GM19463 (cell line): ENCODE data around the gene GSKIP.
"Not testable (repeated sequence)": the region's sequence is repeated elsewhere in the genome, so short reads cannot be mapped to it uniquely, and the experiment has no call there.

Experiments
- ATAC-seq: cut with Tn5 transposase; IDR thresholded peaks from one replicate; pipeline ENCODE4 v1.9.1; 2021; ENCODE audit warnings: mild to moderate bottlenecking, moderate library complexity; ENCODE audit not compliant: unreplicated experiment

GSKIP gene, protein sequence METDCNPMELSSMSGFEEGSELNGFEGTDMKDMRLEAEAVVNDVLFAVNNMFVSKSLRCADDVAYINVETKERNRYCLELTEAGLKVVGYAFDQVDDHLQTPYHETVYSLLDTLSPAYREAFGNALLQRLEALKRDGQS

DNA sequence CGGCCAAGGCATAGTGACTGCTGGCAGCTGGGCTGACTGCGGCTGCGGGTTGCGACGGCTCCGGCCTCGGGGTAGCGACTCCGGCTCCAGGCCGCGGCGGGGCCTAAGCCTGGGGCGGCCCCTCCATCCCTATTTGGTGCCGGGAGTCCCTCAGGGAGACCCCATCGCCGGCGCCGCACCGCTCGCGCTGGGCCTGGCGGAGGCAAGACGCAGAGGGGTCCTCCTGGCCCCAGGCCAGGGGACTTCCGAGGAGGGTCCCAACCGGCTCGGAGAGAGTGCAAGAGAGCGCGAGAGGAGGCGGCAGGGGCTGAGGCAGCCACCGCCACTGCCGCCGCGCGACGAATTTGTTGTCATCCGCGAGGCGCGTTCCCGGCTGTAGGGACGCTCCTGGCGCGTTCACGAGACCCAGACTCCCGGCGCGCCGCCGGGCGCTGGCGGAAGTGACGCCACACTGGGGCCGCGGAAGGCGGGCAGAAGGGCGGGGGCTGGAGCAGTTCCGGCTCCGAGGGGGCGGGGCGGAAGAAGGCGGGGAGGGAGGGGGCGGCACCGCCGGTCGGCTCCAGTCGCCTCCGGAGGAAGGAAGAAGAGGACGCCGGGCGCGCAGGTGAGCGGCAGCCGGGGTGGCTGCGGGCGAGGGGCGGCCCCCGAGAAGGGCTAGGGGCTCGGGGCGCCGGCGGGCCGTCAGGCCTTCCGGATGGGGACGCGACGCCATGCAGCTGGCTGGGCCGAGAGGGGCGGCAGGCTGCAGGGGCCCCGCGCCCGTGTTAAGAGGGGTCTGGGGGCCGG lies at the start of gene GSKIP, which contains the start of gene ATG2B:
TSS of gene GSKIP (plus strand) at position 562 of the 786 bp plus-strand sequence. CDS start 18,722 bp downstream, outside the sequence.
TSS of gene ATG2B (minus strand) at position 377 of the 786 bp plus-strand sequence. CDS start at position 12, 365 bp downstream.
- peak; percentile 74 for ATAC-seq

DNA sequence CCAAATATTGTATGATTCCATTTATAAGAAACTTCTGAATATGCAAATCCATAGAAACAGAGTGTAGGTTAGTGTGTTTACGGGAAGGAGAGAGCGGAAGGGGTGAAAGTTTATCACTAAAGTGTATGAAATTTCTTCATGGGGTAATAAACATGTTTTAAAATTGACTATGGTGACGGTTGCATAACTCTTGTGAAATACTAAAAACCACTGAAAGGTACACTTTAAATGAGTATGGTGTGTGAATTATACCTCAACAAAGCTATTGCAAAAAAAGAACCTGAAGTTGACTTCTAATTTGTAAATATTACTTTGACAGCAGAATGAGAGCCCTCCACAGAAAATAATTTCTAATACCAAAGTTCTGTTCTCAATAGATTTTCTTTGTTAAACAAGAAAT lies 47.2 kb upstream of the GSKIP start:
- ATAC-seq: no peak

DNA sequence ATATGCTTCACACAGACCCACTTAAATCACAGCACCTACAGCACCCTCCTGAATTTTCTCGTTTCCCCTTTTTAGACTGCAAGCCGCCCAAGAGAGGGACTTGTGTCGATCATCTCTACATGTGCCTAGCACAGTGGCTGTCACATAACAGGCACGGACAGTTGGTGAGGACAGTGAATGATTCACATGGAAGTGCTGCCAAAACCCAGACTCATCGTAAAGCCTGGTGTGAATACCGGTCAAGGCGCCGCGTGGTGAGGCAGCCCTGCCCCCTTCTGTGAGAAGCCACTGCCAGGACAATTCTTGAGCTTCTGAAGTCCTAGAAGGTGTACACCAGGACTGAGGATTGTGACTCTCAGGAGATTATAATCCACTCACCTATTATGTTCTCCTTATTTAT lies 44.5 kb upstream of the GSKIP start:
- ATAC-seq: no peak

DNA sequence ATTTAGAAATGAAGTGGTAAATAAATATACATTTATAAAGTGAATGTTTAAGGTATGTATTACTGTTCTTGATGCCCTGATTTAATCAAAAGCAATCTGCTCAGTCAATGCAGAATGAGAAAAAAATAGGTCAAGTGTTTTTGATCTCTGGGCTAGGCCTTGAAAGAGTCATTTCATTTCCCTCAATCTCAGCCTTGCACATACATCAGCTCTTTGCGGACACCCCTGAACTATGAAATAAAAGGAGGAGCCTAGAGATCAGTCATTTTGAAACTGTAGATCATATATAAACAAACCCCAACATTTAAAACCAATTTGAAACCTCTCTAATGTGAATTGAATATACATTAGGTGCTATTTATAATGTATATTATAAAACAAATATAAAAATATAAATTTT lies 42.7 kb upstream of the GSKIP start:
- ATAC-seq: no peak

DNA sequence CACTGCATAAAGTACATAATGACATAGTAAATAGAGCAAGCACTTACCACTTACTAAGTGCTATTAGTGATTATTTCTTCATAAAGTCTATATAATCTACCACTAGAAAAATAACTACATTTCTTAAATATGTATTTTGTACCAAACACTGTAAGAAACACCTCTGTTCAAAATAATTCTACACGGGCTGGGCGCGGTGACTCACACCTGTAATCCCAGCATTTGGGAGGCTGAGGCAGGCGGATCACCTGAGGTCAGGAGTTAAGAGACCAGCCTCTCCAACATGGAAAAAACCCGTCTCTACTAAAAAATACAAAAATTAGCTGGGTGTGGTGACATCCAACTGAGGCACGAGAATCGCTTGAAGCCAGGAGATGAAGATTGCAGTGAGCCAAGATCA lies 39.1 kb upstream of the GSKIP start:
- ATAC-seq: no peak

DNA sequence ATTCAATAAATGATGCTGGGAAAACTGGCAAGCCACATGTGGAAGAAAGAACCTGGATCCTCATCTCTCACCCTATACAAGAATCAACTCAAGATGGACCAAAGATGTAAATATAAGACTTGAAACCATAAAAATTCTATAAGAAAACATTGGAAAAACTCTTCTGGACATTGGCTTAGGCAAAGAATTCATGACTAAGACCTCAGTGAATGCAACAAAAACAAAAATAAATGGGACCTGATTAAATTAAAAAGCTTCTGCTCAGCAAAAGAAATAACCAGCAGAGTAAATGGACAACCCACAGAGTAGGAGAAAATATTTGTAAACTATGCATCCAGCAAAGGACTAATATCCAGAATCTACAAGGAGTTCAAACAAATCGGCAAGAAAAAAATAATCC lies 24.8 kb upstream of the GSKIP start:
- ATAC-seq: no peak

DNA sequence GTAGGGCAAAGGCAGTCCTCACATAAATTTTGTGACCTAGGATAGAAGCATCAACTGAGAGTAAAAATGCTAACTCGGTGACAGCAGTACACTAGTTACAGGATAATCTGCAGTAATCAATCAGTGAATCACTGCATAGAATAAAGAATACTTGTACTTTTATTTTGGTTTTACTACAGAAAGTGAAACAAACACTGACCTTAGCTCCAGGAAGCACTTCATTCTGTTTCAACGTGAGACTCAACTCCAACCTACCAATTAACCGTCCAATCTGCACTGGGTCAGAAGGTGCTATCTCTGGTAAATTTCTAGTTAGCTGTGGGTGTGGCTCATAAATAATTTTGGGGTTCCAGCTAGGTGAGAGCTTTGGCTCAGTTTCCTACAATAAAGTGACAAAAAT lies 22.0 kb upstream of the GSKIP start:
- ATAC-seq: no peak

DNA sequence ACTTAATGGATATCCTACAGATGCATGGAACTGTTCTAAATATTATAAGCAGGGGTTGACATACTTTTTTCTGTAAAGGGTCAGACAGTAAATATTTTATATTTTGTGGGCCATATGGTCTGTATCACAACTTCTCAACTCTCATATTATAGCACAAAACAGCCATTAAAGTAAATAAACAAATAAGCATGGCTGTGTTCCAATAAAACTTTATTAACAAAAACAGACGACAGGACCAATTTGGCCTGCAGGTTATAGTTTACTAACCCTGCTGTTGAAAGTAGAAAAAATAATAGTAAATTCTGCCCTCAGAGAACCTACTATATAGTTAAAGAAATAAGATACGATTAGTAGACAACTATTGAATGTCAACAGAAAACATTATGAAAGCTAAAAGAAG lies 17.7 kb upstream of the GSKIP start:
- ATAC-seq: no peak

DNA sequence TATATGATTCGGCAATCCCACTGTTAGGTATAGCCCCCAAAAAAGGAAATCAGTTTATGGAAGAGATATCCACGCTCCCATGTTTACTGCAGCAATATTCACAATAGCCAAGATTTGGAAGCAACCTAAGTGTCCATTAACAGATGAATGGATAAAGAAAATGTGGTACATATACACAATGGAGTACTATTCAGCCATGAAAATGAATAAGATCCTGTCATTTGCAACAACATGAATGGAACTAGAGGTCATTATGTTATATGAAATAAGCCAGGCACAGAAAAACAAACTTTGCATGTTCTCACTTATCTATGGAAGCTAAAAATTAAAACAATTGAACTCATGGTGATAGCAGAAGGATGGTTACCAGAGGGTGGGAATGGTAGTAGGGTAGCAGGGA lies 15.4 kb upstream of the GSKIP start:
- ATAC-seq: not testable (repeated sequence)

DNA sequence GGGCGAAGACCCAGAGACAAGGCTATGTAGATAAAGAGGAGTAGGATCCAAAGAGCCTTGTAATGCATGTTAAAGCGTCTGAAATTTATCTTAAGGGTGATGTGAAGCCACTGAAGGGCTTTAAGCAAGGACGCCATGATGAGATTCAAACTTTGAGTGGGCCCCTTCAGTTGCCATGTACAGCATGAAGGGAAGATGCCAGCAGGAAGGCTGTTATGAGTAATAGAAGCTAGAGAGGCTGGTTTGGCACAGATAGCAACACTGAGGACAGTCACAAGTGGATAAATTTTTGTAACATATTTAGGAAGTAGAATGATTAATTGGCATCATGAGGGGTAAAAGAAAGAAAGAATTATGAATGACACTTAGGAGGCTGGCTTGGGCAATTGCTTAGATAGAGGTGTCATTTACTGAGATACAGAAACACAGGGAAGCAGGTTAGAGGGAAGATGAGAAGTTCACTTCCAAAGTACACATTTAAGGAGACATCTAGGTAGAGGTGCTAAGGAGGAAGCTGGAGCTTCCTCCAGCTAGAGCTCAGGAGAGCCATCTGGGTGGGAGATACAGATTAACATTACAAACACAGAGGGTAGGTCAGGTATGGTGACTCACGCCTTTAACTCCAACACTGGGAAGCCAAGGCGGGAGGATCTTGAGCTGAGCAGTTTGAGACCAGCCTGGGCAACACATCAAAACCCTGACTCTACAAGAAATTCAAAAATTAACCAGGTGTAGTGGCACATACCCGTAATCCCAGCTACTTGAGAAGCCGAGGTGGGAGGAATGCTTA lies 13.8 kb upstream of the GSKIP start:
- no peak for ATAC-seq

DNA sequence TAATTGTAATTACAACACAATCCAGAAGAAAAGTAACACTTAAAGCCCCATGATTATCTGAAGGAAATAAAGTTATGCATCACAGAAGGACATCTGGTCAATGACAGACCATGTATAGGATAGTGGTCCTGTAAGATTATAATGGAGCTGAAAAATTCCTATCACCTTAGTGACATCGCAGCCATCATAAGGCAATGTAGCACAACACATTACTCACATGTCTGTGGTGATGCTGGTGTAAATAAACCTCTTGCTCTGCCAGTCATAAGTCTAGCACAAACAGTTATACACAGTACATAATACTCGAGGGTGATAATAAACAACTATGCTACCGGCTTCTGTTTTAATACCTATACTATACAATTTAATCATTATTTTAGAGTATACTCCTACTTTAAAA lies 11.3 kb upstream of the GSKIP start:
- no peak for ATAC-seq

DNA sequence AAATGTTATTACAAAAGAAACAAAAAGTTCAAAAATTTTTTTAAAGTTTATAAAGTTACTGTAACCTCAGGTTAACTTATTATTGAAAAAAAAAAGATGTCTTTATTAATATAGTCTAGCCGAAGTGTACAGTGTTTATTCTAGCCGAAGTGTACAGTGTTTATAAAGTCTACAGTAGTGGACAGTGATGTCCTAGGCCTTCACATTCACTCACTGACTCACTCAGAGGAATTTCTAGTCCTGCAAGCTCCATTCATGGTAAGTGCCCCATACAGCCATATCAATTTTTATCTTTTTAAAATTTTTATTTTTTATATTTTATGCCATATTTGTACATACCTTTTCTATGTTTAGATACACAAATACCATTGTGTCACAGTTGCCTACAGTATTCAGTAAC lies 10.6 kb upstream of the GSKIP start:
- ATAC-seq: no peak

DNA sequence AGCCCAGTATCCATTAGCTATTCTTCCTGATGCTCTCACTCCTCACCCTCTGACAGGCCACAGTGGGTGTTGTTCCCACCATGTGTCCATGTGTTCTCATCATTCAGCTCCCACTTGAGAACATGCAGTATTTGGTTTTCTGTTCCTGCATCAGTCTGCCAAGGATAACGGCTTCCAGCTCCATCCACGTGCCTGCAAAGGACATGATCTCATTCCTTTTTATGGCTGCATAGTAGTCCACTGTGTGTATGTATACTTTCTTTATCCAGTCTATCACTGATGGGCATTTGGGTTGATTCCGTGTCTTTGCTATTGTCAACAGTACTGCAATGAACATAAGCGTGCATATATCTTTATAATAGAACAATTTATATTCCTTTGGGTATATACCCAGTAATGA lies 9.1 kb upstream of the GSKIP start:
- no peak for ATAC-seq

DNA sequence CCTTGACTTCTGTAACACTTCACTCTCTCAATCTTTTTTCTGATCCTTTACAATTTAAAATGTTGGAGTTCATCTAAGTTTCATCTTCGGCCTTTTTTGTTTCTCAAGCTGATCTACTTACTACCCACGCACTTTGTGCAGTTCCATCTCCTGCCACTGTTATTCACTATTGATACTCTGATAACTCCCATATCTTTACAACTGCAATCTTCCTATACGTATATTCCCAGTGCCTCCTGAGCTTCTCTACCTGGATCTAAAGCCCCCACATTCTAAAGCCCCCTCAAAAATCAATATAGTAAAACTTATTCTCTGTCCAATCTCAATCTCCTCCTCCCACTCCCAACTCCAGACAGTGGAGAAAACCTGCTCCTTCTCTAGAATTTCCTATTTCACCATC lies 6.1 kb upstream of the GSKIP start:
- ATAC-seq: no peak

DNA sequence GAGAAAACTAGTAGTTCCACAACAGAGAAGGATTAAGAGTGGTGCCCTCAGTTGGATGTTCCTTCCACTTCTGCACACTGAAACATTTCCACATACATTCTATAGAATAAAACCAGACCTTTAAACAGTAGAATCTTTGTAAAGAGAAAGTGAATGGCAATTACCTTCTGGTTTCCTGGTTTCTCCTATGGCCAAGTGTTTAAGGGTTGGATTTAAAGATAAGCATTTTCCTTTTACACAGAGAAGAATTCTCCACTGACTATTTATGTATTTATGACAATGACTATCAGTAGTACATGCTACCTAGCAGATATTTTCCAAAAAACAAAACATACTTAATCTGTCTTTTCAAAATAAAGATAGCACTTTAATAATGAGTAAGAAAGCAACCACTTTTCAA lies 3.4 kb upstream of the GSKIP start:
- ATAC-seq: no peak

DNA sequence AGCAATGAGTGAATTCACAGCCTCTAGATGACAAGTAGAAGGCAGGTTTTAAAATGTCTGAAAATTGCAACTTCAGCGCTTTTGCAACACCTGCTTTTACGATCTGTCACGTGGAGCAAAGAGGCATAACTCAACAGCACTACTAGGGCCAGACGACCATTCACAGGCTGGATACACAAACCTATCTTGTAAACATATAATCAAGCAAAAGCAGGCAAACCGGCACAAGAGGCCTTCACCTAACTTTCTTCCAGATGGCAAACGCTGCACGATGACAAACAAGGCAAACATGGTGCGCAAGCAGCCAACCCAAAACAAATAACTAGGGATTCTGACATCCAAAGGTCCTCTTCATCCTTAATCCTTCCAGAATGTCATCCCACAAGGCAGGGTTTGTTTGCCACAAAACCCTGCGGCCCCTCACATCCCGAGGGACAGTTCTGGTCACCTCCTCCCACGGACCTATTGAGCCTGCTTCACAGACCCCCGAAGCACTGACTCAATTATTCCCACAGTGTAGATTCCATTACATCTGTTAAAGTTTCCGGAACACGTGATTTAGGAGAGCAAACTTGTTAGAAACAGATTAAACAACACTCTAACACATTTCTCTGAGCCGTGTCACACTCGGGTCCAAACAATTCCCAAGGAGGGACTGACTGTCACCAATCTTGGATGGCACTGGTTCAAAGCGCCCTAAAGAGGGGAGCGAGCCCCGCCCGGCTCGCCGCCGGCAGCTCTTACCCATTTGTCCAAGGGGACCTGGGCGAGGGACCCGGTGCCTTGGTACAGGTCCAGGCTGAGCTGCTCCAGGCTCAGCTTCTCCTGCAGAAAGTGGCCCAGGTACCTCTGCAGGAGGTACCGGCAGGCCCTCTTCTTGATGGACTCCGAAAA lies 1.0 kb upstream of the GSKIP start:
- ATAC-seq: peak; percentile 18

DNA sequence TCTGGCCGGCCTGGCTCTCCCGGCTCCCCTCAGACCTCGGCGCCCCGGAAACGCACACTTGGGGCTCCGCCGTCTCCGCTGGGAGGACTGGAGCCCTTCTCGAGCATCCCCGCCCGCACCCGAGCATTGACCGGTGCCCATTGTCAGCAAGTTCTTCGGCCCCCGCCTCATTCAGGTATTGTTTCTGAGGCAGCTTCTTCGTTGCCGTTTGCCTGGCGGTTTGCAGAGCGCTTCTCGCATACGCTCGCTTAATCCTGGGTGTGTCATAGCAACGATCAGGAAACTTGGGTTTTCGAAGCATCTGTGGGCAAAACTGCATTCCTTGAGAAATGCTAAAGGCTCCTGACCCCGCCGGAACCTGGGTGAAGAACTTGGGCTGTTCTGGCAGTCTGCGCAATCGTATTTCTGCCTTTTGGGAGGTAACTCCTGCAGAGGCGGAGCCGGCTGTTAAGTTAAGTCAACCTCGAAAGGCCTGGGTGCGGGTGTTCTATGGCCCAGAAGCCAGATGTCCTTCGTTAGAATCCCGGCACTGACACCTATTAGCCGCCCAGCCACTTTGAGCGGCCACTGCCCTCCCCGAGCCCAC lies 518 bp downstream of the GSKIP start:
- peak; percentile 23 for ATAC-seq

DNA sequence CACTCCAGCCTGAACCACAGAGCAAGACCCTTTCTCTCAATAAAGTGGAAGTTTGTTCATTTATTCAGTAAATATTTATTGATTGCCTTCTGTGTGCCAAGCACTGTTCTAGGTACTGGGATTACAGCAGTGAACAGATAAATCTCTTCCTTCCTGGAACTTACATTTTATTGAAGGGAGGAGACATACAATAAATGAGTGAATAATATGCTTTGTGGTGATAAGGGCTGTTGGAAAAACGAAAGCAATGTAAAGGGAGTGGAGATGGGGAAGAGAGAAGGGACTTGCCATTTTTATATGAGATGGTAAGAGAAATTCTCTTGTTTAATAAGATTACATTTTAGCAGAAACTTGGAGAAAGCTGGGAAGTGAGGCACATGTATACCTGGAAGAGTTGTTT lies 1.6 kb downstream of the GSKIP start:
- ATAC-seq: no peak

DNA sequence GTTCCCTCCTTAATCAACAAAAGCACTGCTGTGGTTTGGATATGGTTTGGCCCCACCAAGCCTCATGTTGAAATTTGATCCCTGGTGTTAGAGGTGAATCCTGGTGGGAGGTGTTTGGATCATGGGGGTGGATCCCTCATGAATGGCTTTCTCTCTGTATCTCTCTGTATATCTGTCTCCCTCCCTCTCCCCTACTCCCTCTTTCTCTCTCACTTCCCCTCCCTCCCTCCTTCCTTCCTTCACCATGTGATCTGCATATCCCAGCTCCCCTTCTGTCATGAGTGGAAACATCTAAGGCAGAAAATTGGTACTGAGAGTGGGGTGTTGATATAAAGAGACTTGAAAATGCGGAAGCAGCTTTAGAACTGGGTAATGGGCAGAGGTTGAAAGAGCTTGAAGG lies 5.2 kb downstream of the GSKIP start:
- ATAC-seq: no peak

DNA sequence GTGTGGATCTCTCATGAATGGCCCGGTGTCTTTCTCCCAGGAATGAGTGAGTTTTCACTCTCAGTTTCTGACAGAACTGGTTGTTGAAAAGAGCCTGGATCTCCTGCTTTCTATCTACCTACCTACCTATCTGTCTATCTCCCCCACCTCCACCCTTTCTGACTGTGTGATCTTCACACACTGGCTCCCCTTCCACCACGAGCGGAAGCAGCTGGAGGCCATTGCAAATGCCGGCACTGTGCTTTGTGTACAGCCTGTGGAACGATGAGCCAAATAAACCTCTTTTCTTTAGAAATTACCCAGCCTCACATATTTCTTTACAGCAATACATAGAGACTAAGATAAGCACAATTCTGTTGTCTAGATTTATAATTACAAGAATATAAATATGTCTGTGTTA lies 7.2 kb downstream of the GSKIP start:
- no peak for ATAC-seq

DNA sequence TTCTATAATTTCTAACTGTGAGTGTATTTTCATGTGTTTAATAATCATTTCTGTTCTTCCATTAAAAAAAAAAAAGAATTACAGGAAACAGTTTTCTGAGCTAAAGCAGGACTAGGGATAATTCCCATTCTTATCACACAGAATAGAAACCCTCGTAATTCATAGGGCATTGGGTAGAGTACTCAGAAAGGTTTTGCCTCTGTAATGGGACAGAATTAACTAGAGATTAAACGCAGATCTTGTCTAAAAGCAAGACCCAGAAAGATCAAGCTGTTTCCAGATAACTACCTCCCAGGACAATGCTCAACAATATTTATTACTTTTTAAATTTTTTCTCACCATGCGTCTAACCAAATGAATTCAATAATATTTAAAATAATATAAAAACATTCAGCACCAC lies 10.2 kb downstream of the GSKIP start:
- no peak for ATAC-seq
